Kidney (tissue), 14 donors: Measurements from ENCODE around the gene TAP1. TPM values are rescaled to one million over a fixed set of nuclear protein-coding genes. Genes with fewer than 3 reads are reported as not detected.

Experiments used
- DNase-seq, 5 donors: peaks; one replicate each; pipeline ENCODE4 v3.0.0-alpha.2; 2013 to 2020
- FAIRE-seq: peaks from 2 replicates; lab custom pipeline; 2012; peaks lifted over from hg19 to GRCh38; lab: Jason Lieb, UNC
- H3K27ac ChIP-seq, 2 donors: one replicate each; pipeline ENCODE4 v1.7.0; 2013; ENCODE audit warnings: low read depth in 2 of 2, low read length in 2 of 2, inconsistent platforms in 1 of 2
- H3K27me3 ChIP-seq: one replicate; pipeline ENCODE4 v1.7.1; 2013; ENCODE audit warnings: low read length, inconsistent platforms; ENCODE audit not compliant: control insufficient read depth, insufficient read depth
- H3K36me3 ChIP-seq, 3 donors: one replicate each; pipeline versions ENCODE4 v1.7.0 to v1.7.1; 2013; ENCODE audit warnings: low read length in 3 of 3, control low read depth in 1 of 3, inconsistent platforms in 1 of 3; ENCODE audit not compliant: insufficient read depth in 3 of 3, control insufficient read depth in 2 of 3
- H3K4me1 ChIP-seq, 3 donors: one replicate each; pipeline versions ENCODE4 v1.7.0 to v1.7.1; 2013; ENCODE audit warnings: low read length in 3 of 3, inconsistent platforms in 1 of 3, low read depth in 1 of 3; ENCODE audit not compliant: control insufficient read depth in 2 of 3, insufficient read depth in 2 of 3
- H3K4me3 ChIP-seq, 3 donors: one replicate each; pipeline versions ENCODE4 v1.7.0 to v1.8.1; 2013; ENCODE audit warnings: low read length in 3 of 3, control low read depth in 1 of 3, inconsistent platforms in 1 of 3
- H3K9ac ChIP-seq, 3 donors: one replicate each; pipeline versions ENCODE4 v1.7.0 to v1.7.1; 2013; ENCODE audit warnings: low read length in 3 of 3, control low read depth in 1 of 3, inconsistent platforms in 1 of 3
- H3K9me3 ChIP-seq, 3 donors: one replicate each; pipeline versions ENCODE4 v1.7.0 to v1.7.1; 2013; ENCODE audit warnings: low read length in 3 of 3, control low read depth in 1 of 3, inconsistent platforms in 1 of 3; ENCODE audit not compliant: control insufficient read depth in 2 of 3, insufficient read depth in 1 of 3
- CTCF ChIP-seq: IDR thresholded peaks from 3 replicates; pipeline ENCODE4 v1.5.1; 2012; ENCODE audit warnings: mild to moderate bottlenecking, moderate library complexity, borderline replicate concordance; ENCODE audit not compliant: insufficient read depth; ENCODE audit errors: extremely low read depth
- intact Hi-C: fragments of 100-400 bp; cut with DNase I; formaldehyde crosslinking; loops from one replicate; pipeline ENCODE4 v1.11.1; 2022
- polyA plus RNA-seq: library from polyadenylated mRNA; stranded (reverse); fragments of 350-450 nt; fragmentation: Illumina TruSeq; extraction: RNeasy Lipid Tissue Mini Kit (QIAGEN cat#74804); gene quantifications from one replicate; pipeline ENCODE4 v1.2.3, GENCODE V29; 2014; ENCODE audit warnings: low read depth, low replicate concordance; ENCODE audit not compliant: insufficient read depth
- total RNA-seq: library from RNA; stranded (reverse); fragmentation: NEBNext Ultra II Directional; extraction: Animal tissue kit (Norgen Biotek cat#: 25700); gene quantifications from one replicate; pipeline ENCODE4 v1.2.1, GENCODE V29; 2021
- donor health status: control.
- donor health status: control.
- donor health status: control.
- donor health status: control.
- donor health status: control.
- donor health status: DM: yes; HTN: yes; CAD: no.
- donor health status: Normal renal cell carcinoma (clear cell type).

TAP1 gene
- total and polyA plus RNA-seq, 2 donors from 2014 or later: 32.1 to 45.4 TPM

GRCh38 chr6:32851025-32851424, 2.5 kb downstream of the TAP1 start:
- H3K27me3 ChIP-seq: peaks cover 5% of the 10 kb centered on the region
- no peak for FAIRE-seq
- H3K27ac ChIP-seq: no peak overlapping the region
- intact Hi-C loops: no loop called here
- peaks cover 0 to 32% (median 30%) of the 10 kb centered on the region in 3 donors for H3K36me3 ChIP-seq
- peaks cover 0 to 15% (median 4%) of the 10 kb centered on the region in 3 donors for H3K4me1 ChIP-seq
- no peaks in the 10 kb centered on the region for H3K9me3 ChIP-seq
- no peak for TF ChIP-seq CTCF
- H3K4me3 ChIP-seq: no peak overlapping the region
- DNase-seq: no peak
- no peak overlapping the region for H3K9ac ChIP-seq

- TF ChIP-seq CTCF: no peak
- Histone ChIP-seq H3K36me3 (peaks cover 0 to 32% (median 30%) of the 10 kb centered on the region in 3 donors), H3K9ac (no peak overlapping the region), H3K27me3 (peaks cover 2% of the 10 kb centered on the region), H3K9me3 (no peaks in the 10 kb centered on the region), H3K4me1 (peaks cover 0 to 12% (median 4%) of the 10 kb centered on the region in 3 donors), H3K4me3 (no peak overlapping the region), H3K27ac (no peak overlapping the region)
- DNase-seq (no peak), FAIRE-seq (no peak)
- intact Hi-C loops: no loop called here
Measured at GRCh38 chr6:32849126-32849525, 4.4 kb downstream of the TAP1 start.

- intact Hi-C loops: no loop called here
- Histone ChIP-seq H3K27ac (no peak overlapping the region), H3K4me3 (no peak overlapping the region), H3K9me3 (no peaks in the 10 kb centered on the region), H3K36me3 (peaks cover 0 to 32% (median 30%) of the 10 kb centered on the region in 3 donors), H3K27me3 (peaks cover 2% of the 10 kb centered on the region), H3K9ac (no peak overlapping the region), H3K4me1 (peaks cover 0 to 15% (median 4%) of the 10 kb centered on the region in 3 donors)
- no peak for DNase-seq
- TF ChIP-seq CTCF: no peak
- no peak for FAIRE-seq
Measured at GRCh38 chr6:32847795-32848194, 5.7 kb downstream of the TAP1 start.

- Histone ChIP-seq H3K9ac (no peak overlapping the region), H3K4me1 (peaks cover 0 to 15% (median 0%) of the 10 kb centered on the region in 3 donors), H3K4me3 (no peak overlapping the region), H3K27me3 (peaks cover 2% of the 10 kb centered on the region), H3K27ac (no peak overlapping the region), H3K9me3 (no peaks in the 10 kb centered on the region), H3K36me3 (peaks cover 0 to 32% (median 30%) of the 10 kb centered on the region in 3 donors)
- intact Hi-C loops: no loop called here
- TF ChIP-seq CTCF: no peak
- FAIRE-seq (no peak), DNase-seq (no peak)
Measured at GRCh38 chr6:32847004-32847403, 6.5 kb downstream of the TAP1 start.
